GM18511 (cell line): ENCODE results near the gene PRKCI.
"Not testable (repeated sequence)": the region's sequence is repeated elsewhere in the genome, so short reads cannot be mapped to it uniquely, and the experiment has no call there.

Source experiments
- ATAC-seq: cut with Tn5 transposase; IDR thresholded peaks from one replicate; pipeline ENCODE4 v1.9.1; 2021; ENCODE audit warnings: mild to moderate bottlenecking, moderate library complexity; ENCODE audit not compliant: unreplicated experiment

Gene PRKCI

GRCh38 chr3:170221924-170222646 is at the start of gene PRKCI:
TSS of gene PRKCI (plus strand) at chr3:170222424. CDS start at chr3:170222670, 246 bp downstream.
- peak; percentile 97 for ATAC-seq

- ATAC-seq: no peak
Observed at GRCh38 chr3:170178651-170179050, 43.6 kb upstream of the PRKCI start.

GRCh38 chr3:170179432-170179831 is 42.8 kb upstream of the PRKCI start:
- ATAC-seq: no peak

DNA sequence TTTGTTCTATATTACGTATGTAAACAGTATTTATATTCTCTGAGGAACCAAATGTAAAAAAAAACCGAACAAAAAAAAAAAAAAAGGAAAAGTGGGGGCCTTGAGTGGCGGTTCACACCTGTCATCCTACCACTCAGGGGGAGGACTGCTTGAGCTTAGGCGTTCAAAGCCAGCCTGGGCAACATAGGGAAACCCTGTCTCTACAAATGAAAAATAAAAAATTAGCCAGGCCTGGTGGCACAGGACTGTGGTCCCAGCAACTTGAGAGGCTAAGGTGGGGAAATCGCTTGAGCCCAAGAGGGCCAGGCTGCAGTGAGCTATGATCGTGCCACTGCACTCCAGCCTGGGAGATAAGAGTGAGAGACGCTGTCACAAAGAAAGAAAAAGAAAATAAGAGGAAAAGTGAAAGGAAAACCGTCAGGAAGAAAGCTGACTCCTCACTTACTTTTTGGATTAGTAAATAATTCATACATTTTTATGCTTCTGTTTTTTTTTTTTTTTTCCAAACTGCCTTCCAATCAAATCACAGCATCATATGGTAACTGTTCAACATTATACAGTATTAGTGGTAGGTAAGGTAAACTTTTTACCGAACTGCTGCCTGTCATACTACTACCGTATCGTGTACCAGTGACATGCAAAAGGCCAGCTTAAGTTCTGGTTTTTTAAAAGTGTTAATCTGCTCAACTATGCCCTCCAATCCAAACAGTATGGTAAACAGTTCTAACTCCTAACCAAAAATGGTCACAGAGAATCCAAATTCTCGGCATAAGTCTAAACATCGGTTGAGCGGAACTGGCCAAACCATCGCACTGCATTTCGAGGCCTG is 41.9 kb upstream of the PRKCI start:
- ATAC-seq: peak; percentile 33

DNA sequence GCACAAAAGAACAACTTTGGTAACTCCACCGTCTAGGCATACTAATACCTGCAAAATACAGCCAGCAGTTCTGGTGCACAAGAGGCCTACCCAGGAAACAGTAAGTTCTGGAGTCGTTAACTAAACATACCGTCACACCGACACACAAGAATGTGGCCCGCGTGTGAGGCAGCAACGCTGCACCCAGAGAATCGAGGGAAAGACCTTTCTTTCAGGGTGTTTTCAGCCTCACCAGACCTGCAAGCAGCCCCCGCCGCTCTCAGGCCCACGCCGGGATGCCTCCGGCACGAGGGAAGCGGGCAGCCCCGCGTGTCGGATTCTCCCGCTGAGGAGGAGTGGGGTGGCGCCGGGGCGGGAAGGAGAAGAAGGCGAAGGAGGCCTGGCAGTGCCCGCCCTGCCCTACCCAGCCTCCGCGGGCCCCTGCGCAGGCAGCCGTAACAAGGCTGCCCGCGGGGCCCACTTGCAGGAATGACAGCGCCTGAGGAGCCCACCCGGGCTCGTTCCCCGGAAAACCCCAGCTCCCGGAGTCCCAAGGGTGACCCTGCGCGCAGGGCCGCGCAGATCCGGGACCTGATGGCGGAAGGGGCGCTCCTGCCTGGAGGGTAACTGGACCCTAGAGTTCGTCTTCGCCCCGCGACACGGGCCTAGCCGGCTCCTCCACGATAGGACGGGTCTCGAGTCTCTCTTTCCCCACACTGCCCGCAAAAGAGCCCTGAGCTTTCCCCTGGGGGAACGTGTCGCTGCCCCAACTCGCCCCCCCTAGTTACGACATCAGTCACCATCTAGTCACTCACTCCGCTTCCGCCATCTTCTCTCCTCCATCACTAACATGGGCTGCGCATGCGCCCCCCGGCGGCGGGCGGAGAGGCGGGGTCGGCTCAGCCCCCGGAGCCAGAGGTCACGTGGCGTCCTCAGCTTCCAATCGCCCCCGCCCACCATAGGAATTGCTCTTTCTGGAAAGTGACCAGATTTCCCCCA is 41.0 kb upstream of the PRKCI start, which contains the start of gene PHC3:
TSS of gene PHC3 (minus strand) at position 826 of the 978 bp plus-strand sequence. CDS start at position 808, 18 bp downstream.
- ATAC-seq: peak; percentile 80

DNA sequence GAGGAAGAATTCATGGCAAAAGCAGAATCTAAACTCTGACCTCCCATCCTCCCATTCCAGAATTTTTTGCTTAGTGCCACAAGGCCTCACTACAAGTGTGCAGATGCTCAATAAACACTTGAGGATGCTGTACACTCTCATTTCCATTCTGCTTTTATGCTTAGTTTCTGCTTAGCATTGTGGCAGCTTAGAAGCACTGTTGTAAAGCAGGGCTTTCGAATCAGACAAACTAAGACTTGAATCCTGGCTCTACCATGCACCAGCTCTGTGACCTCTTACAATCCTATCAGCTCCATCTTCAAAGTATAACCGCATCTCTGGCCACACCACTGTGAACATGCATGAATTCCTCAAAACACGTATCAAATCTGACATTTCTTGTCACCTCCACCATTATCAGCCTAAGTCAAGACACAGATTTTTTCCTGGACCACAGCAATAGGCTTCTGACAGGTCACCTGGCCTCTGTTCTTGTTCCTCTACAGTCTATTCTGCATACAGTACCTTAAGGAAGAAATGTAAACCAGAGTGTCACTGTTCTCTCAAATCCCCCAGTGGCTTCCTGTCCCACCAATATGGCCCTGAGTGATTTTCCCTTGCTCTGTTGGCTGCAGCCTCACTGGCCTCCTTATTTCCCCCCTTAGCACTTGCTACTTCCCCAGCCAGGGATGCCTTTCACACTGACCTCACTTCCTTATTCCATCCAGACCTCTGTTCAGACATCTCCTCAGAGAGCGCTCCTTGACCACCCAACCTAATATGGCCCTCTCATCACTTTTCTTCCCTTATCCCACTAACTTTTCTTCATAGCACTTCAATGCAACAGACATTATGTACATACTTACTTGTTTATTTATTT is 32.6 kb upstream of the PRKCI start:
- peak; percentile 29 for ATAC-seq

GRCh38 chr3:170195759-170196158 is 26.5 kb upstream of the PRKCI start:
- ATAC-seq: not testable (repeated sequence)

- ATAC-seq: no peak
Observed at GRCh38 chr3:170196833-170197232, 25.4 kb upstream of the PRKCI start.

DNA sequence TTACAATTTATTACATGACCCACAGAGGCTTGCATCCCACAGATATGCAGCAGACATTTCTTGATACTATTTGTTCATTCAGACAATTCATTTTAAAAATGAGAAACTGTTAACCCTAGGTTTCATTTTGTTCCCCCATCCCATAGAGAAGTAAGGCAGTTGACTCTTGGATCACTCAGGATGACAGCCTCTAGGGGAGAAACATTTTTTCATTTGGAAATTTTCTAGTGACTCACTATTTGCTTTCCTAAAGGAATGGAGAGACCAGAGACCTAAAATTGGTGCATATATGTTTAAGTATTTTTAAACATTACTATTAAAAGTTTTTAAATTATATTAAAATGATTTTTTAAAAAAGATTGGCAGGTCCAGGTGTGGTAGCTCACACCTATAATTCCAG is 21.2 kb upstream of the PRKCI start:
- no peak for ATAC-seq

DNA sequence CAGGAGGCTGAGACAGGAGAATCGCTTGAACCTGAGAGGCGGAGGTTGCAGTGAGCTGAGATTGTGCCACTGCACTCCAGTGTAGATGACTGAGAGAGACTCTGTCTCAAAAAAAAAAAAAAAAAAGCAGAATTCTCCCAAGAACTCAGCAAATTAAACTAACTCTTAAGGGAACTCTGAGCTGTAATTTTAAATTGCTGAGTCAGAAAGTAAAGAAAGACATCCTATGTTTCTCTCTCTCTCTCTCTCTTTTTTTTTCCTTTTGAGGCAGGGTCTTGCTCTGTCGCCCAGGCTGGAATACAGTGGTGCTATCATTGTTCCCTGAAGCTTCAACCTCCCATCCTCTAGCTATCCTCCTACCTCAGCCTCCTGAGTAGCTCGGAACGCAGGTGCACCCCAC is 20.7 kb upstream of the PRKCI start:
- no peak for ATAC-seq

- ATAC-seq: no peak
Observed at GRCh38 chr3:170203457-170203856, 18.8 kb upstream of the PRKCI start.

DNA sequence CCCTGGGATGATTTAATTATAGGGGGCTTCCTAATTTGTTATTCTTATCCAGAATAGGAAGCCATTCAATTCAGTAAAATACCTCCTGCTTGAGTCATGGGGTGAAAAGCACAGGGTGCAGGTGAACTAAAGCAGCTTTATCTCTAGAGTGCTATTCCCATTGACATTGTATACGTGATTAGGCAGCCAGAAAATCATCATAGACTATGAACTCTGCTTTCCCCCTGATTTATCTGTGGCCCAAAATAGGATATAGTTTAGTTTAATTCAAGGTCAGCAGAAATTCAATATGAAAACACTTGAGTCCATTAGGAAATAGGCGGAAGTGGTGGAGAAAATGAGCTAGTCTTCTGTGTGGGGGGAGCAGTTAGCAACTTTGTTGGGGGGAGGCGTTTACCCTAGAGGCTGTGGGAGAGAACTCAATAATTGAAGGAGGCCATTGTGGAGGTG is 18.2 kb upstream of the PRKCI start:
- ATAC-seq: no peak

DNA sequence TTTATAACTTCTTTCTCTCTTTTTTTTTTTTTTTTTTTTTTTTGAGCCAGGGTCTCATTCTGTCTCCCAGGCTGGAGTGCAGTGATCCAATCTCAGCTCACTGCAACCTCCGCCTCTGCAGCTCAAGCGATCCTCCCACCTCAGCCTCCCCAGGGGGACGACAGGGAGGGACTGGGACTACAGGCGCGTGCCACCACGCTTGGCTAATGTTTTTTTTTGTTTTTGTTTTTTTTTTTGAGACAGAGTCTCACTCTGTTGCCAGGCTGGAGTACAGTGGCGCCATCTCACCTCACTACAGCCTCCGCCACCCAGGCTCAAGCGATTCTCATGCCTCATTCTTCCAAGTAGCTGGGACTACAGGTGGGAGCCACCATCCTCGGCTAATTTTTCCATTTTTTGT is 17.7 kb upstream of the PRKCI start:
- no peak for ATAC-seq

GRCh38 chr3:170205302-170205701 is 16.9 kb upstream of the PRKCI start:
- ATAC-seq: no peak

GRCh38 chr3:170206164-170206762 is 16.0 kb upstream of the PRKCI start:
- ATAC-seq: not testable (repeated sequence)

GRCh38 chr3:170207717-170208116 is 14.5 kb upstream of the PRKCI start:
- ATAC-seq: no peak

- no peak for ATAC-seq
Observed at GRCh38 chr3:170211668-170212067, 10.6 kb upstream of the PRKCI start.

- no peak for ATAC-seq
Observed at GRCh38 chr3:170219850-170220249, 2.4 kb upstream of the PRKCI start.

DNA sequence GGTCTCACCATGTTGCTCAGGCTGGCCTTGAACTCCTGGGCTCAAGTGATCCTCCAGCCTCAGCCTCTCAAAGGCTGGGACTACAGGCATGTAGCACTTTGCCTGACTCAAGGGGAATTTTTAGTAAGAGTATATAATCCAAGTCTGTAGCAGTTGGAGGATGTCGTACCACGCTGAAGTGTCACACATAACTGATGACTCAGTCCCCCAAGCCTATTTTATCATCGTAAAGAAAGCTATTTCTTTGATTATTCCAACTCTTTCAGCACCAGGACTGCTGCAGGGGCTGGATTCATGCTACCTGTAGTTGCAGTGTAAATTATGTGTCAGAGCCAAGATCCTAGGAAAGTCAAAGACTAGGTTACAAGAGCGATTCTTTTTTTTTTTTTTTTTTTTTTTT is 1.4 kb upstream of the PRKCI start:
- ATAC-seq: no peak
